WTC11 (cell line): ENCODE results near the gene ECHS1. TPM values are rescaled to one million over a fixed set of nuclear protein-coding genes. Genes with fewer than 3 reads are reported as not detected.

Experiments used
- ATAC-seq: fragments of 200-7000 bp; cut with Tn5 transposase; 2 replicates; pipeline ENCODE4 v1.10.0; 2021; ENCODE audit warnings: mild to moderate bottlenecking, moderate library complexity
- CTCF ChIA-PET: fragments of 300-600 bp; sonication (Branson Sonifier 250); formaldehyde crosslinking; loops from one replicate; lab custom pipeline; 2021; ENCODE audit warnings: antibody characterized with exemption; lab: Charles Lee
- POLR2A ChIA-PET: fragments of 350-600 bp; sonication (Branson Sonifier 250); formaldehyde crosslinking; loops from one replicate; lab custom pipeline; 2021; ENCODE audit warnings: antibody characterized with exemption; lab: Charles Lee
- DNase-seq: peaks from one replicate; pipeline ENCODE4 v3.0.0; 2021; ENCODE audit warnings: low spot score
- H3K27ac Mint-ChIP-seq: 2 replicates; pipeline ENCODE4 v1.8.0; 2021; ENCODE audit warnings: mixed read lengths
- H3K27me3 Mint-ChIP-seq: 2 replicates; pipeline ENCODE4 v1.8.0; 2021; ENCODE audit warnings: low read depth, mild to moderate bottlenecking, moderate library complexity, mixed read lengths
- H3K36me3 Mint-ChIP-seq: 2 replicates; pipeline ENCODE4 v1.8.0; 2021; ENCODE audit warnings: mixed read lengths
- H3K4me1 Mint-ChIP-seq: 2 replicates; pipeline ENCODE4 v1.8.0; 2022; ENCODE audit warnings: mixed read lengths
- H3K4me3 Mint-ChIP-seq: 2 replicates; pipeline ENCODE4 v1.8.0; 2021; ENCODE audit warnings: mild to moderate bottlenecking, moderate library complexity, mixed read lengths
- H3K9me3 Mint-ChIP-seq: 2 replicates; pipeline ENCODE4 v1.8.0; 2021; ENCODE audit warnings: mixed read lengths
- ATF1 ChIP-seq: sonication (generic); formaldehyde crosslinking; IDR thresholded peaks from 2 replicates; pipeline ENCODE4 v1.8.1; 2023; ENCODE audit warnings: mild to moderate bottlenecking, moderate library complexity, missing genetic modification reagents
- CREM ChIP-seq: sonication (generic); formaldehyde crosslinking; IDR thresholded peaks from 2 replicates; pipeline ENCODE4 v1.8.1; 2022; ENCODE audit warnings: mild to moderate bottlenecking, missing genetic modification reagents, moderate library complexity
- E2F1 ChIP-seq: sonication (generic); formaldehyde crosslinking; IDR thresholded peaks from 2 replicates; pipeline ENCODE4 v1.8.0; 2022; ENCODE audit warnings: mild to moderate bottlenecking, missing genetic modification reagents
- FOXK1 ChIP-seq: sonication (generic); formaldehyde crosslinking; IDR thresholded peaks from 2 replicates; pipeline ENCODE4 v1.8.0; 2022; ENCODE audit warnings: mild to moderate bottlenecking, moderate library complexity, missing genetic modification reagents
- FOXP1 ChIP-seq: sonication (generic); formaldehyde crosslinking; IDR thresholded peaks from 2 replicates; pipeline ENCODE4 v1.8.0; 2022; ENCODE audit warnings: missing genetic modification reagents, mild to moderate bottlenecking, moderate library complexity, borderline replicate concordance
- FOXP4 ChIP-seq: sonication (generic); formaldehyde crosslinking; IDR thresholded peaks from 2 replicates; pipeline ENCODE4 v1.8.0; 2022; ENCODE audit warnings: mild to moderate bottlenecking, missing genetic modification reagents
- GTF2I ChIP-seq: fragments of 250-450 bp; sonication (Bioruptor Pico); conservative IDR thresholded peaks from 2 replicates; pipeline ENCODE4 v1.4.0; 2021; ENCODE audit warnings: mild to moderate bottlenecking
- HMGXB4 ChIP-seq: sonication (generic); formaldehyde crosslinking; IDR thresholded peaks from 2 replicates; pipeline ENCODE4 v1.8.1; 2023; ENCODE audit warnings: mild to moderate bottlenecking, moderate library complexity, missing genetic modification reagents
- NFE2L1 ChIP-seq: sonication (generic); formaldehyde crosslinking; IDR thresholded peaks from 2 replicates; pipeline ENCODE4 v1.8.1; 2023; ENCODE audit warnings: missing genetic modification reagents
- NR2C2 ChIP-seq: sonication (generic); formaldehyde crosslinking; IDR thresholded peaks from 2 replicates; pipeline ENCODE4 v1.8.0; 2022; ENCODE audit warnings: mild to moderate bottlenecking, missing genetic modification reagents
- NR3C1 ChIP-seq: sonication (generic); formaldehyde crosslinking; conservative IDR thresholded peaks from 2 replicates; pipeline ENCODE4 v1.8.1; 2023; ENCODE audit warnings: low read depth, mild to moderate bottlenecking, missing genetic modification reagents
- SMAD3 ChIP-seq: sonication (generic); formaldehyde crosslinking; IDR thresholded peaks from 2 replicates; pipeline ENCODE4 v1.8.0; 2022; ENCODE audit warnings: missing genetic modification reagents, mild to moderate bottlenecking, borderline replicate concordance
- SP1 ChIP-seq: sonication (generic); formaldehyde crosslinking; conservative IDR thresholded peaks from 2 replicates; pipeline ENCODE4 v1.8.1; 2022; ENCODE audit warnings: missing genetic modification reagents
- TEAD4 ChIP-seq: sonication (generic); formaldehyde crosslinking; IDR thresholded peaks from 2 replicates; pipeline ENCODE4 v1.8.0; 2022; ENCODE audit warnings: mild to moderate bottlenecking, missing genetic modification reagents
- USF2 ChIP-seq: sonication (generic); formaldehyde crosslinking; IDR thresholded peaks from 2 replicates; pipeline ENCODE4 v1.8.1; 2023; ENCODE audit warnings: mild to moderate bottlenecking, missing genetic modification reagents, moderate library complexity
- ZBTB21 ChIP-seq: sonication (generic); formaldehyde crosslinking; IDR thresholded peaks from 2 replicates; pipeline ENCODE4 v1.8.1; 2023; ENCODE audit warnings: mild to moderate bottlenecking, missing genetic modification reagents, borderline replicate concordance
- ZNF219 ChIP-seq: sonication (generic); formaldehyde crosslinking; IDR thresholded peaks from 2 replicates; pipeline ENCODE4 v1.8.0; 2023; ENCODE audit warnings: missing genetic modification reagents, mild to moderate bottlenecking, borderline replicate concordance
- ZNF232 ChIP-seq: sonication (generic); formaldehyde crosslinking; IDR thresholded peaks from 2 replicates; pipeline ENCODE4 v1.8.0; 2022; ENCODE audit warnings: mild to moderate bottlenecking, missing genetic modification reagents
- ZNF317 ChIP-seq: sonication (generic); formaldehyde crosslinking; IDR thresholded peaks from 2 replicates; pipeline ENCODE4 v1.8.1; 2023; ENCODE audit warnings: low read depth, mild to moderate bottlenecking, moderate library complexity, missing genetic modification reagents, borderline replicate concordance
- ZNF416 ChIP-seq: fragments of 250-450 bp; sonication (Bioruptor Pico); IDR thresholded peaks from 2 replicates; pipeline ENCODE4 v1.9.0; 2021; ENCODE audit warnings: mild to moderate bottlenecking, inconsistent platforms
- ZNF512 ChIP-seq: sonication (generic); formaldehyde crosslinking; IDR thresholded peaks from 2 replicates; pipeline ENCODE4 v1.8.1; 2022; ENCODE audit warnings: missing genetic modification reagents, borderline replicate concordance
- total RNA-seq: library from RNA; stranded (reverse); gene quantifications from 3 replicates; pipeline ENCODE4 v1.2.3, GENCODE V29; 2021
- TF ChIP-seq, protein P1 (sequence below): sonication (generic); formaldehyde crosslinking; conservative IDR thresholded peaks from 2 replicates; pipeline ENCODE4 v1.8.1; 2023; ENCODE audit warnings: mild to moderate bottlenecking, low read depth, missing genetic modification reagents, moderate library complexity
- TF ChIP-seq, protein P2 (sequence below): sonication (generic); formaldehyde crosslinking; IDR thresholded peaks from 2 replicates; pipeline ENCODE4 v1.8.0; 2022; ENCODE audit warnings: mild to moderate bottlenecking, missing genetic modification reagents

ECHS1 gene
- total RNA-seq, 1 experiment from 2014 or later = 84.1 TPM

DNA sequence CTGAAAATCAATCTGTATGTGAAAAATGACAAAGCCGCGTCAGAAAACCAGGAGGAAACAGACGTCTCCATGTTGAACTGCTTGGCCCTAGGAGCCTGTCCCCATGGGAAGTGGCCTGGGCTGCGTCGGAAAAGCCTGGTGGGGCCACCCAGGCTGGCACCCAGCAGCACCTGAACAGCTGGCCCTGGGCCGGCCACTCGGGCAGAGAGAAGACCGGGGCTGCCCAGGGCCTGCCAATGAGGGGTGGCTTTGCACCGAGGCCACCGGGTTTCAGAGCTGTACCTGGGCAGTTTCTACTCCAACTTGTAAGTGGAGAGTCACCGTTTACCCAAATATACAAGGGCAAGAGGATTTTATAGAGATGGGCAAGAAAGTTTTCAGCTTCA, 14.2 kb downstream of the ECHS1 start (continued):
- TF ChIP-seq, protein P1, sequence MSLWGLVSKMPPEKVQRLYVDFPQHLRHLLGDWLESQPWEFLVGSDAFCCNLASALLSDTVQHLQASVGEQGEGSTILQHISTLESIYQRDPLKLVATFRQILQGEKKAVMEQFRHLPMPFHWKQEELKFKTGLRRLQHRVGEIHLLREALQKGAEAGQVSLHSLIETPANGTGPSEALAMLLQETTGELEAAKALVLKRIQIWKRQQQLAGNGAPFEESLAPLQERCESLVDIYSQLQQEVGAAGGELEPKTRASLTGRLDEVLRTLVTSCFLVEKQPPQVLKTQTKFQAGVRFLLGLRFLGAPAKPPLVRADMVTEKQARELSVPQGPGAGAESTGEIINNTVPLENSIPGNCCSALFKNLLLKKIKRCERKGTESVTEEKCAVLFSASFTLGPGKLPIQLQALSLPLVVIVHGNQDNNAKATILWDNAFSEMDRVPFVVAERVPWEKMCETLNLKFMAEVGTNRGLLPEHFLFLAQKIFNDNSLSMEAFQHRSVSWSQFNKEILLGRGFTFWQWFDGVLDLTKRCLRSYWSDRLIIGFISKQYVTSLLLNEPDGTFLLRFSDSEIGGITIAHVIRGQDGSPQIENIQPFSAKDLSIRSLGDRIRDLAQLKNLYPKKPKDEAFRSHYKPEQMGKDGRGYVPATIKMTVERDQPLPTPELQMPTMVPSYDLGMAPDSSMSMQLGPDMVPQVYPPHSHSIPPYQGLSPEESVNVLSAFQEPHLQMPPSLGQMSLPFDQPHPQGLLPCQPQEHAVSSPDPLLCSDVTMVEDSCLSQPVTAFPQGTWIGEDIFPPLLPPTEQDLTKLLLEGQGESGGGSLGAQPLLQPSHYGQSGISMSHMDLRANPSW (CRISPR knock-in tag) = no peak
- TF ChIP-seq ZNF232 (CRISPR knock-in tag) = no peak
- TF ChIP-seq SMAD3 (CRISPR knock-in tag) = no peak
- no peak for TF ChIP-seq FOXP1
- TF ChIP-seq ZNF416 (CRISPR knock-in tag) = no peak
- no peak for TF ChIP-seq USF2
- no peak for TF ChIP-seq FOXK1 (CRISPR knock-in tag)
- TF ChIP-seq HMGXB4 (CRISPR knock-in tag) = no peak
- TF ChIP-seq ZNF219 = no peak
- no peak for TF ChIP-seq GTF2I (CRISPR knock-in tag)
- no peak for TF ChIP-seq ZNF317
- no peak for TF ChIP-seq NR3C1

- no peak overlapping the region for H3K27ac Mint-ChIP-seq
- ATAC-seq = no peak
- no peak for DNase-seq
- H3K4me1 Mint-ChIP-seq = no peaks in the 10 kb centered on the region
- ChIA-PET CTCF (interaction anchor here (0.6 to 2.5 kb wide), 6 partner anchors 11 to 51 kb away, joined by 4 to 26 read pairs (median 6); partner anchors contain the start of gene PRAP1), POLR2A (interaction anchor here (1.2 to 1.8 kb wide), 2 partner anchors 15 to 21 kb away, joined by 3 to 9 read pairs; partner anchors contain the start of gene PAOX)
- peaks cover 12% of the 10 kb centered on the region for H3K27me3 Mint-ChIP-seq
- peaks cover 17% of the 10 kb centered on the region for H3K36me3 Mint-ChIP-seq
- no peaks in the 10 kb centered on the region for H3K9me3 Mint-ChIP-seq
- H3K4me3 Mint-ChIP-seq = no peak overlapping the region
- TF ChIP-seq ZNF512 (no peak), FOXP4 (CRISPR knock-in tag) (no peak), TEAD4 (CRISPR knock-in tag) (no peak), ZBTB21 (CRISPR knock-in tag) (no peak), SP1 (CRISPR knock-in tag) (no peak), E2F1 (no peak), ATF1 (CRISPR knock-in tag) (no peak), NR2C2 (CRISPR knock-in tag) (no peak), CREM (CRISPR knock-in tag) (no peak), NFE2L1 (CRISPR knock-in tag) (no peak)
- TF ChIP-seq, protein P2, sequence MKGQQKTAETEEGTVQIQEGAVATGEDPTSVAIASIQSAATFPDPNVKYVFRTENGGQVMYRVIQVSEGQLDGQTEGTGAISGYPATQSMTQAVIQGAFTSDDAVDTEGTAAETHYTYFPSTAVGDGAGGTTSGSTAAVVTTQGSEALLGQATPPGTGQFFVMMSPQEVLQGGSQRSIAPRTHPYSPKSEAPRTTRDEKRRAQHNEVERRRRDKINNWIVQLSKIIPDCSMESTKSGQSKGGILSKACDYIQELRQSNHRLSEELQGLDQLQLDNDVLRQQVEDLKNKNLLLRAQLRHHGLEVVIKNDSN (CRISPR knock-in tag) = no peak
Observed at GRCh38 chr10:133358162-133358924, 14.8 kb downstream of the ECHS1 start.
